ENCODE results near the gene TAAR1.

GRCh38 chr6:132685009-132685408, 26.0 kb upstream of the TAAR1 start:
- TF ChIP-seq, protein P1, sequence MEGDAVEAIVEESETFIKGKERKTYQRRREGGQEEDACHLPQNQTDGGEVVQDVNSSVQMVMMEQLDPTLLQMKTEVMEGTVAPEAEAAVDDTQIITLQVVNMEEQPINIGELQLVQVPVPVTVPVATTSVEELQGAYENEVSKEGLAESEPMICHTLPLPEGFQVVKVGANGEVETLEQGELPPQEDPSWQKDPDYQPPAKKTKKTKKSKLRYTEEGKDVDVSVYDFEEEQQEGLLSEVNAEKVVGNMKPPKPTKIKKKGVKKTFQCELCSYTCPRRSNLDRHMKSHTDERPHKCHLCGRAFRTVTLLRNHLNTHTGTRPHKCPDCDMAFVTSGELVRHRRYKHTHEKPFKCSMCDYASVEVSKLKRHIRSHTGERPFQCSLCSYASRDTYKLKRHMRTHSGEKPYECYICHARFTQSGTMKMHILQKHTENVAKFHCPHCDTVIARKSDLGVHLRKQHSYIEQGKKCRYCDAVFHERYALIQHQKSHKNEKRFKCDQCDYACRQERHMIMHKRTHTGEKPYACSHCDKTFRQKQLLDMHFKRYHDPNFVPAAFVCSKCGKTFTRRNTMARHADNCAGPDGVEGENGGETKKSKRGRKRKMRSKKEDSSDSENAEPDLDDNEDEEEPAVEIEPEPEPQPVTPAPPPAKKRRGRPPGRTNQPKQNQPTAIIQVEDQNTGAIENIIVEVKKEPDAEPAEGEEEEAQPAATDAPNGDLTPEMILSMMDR (IDR thresholded peaks at IDR 0.05; ENCODE audit: low read length), result no peak
- no peak for TF ChIP-seq EZH2 (IDR thresholded peaks at IDR 0.05; ENCODE audit: borderline replicate concordance, low read length)

All from OCI-LY1 (cell line).